Measurements from ENCODE around the gene DGCR8.

The DGCR8 gene

GRCh38 chr22:20090730-20091240 is 10.7 kb downstream of the DGCR8 start:
- TF ChIP-seq CTCF (conservative IDR thresholded peaks at IDR 0.05; ENCODE audit: low read depth, low read length), result no peak
- Histone ChIP-seq H2AFZ (ENCODE audit: low read depth) (no peak overlapping the region), H3K27me3 (ENCODE audit: insufficient read depth, low read depth) (no peaks in the 10 kb centered on the region), H3K27ac (no peak overlapping the region), H3K36me3 (ENCODE audit: insufficient read depth) (peaks cover 7% of the 10 kb centered on the region; the same call in 1 of the 2 replicates), H3K4me3 (IDR thresholded peaks at IDR 0.05; ENCODE audit: insufficient read depth, low read depth, low read length) (no peak overlapping the region), H3K4me2 (no peak overlapping the region), H3K9ac (no peak overlapping the region), H3K79me2 (ENCODE audit: insufficient read depth, low read depth) (no peaks in the 10 kb centered on the region), H4K20me1 (ENCODE audit: insufficient read depth) (no peaks in the 10 kb centered on the region), H3K4me1 (ENCODE audit: low read depth, poor library complexity, severe bottlenecking) (no peaks in the 10 kb centered on the region)

- Histone ChIP-seq H3K36me3 (ENCODE audit: insufficient read depth) (peaks cover 11% of the 10 kb centered on the region; the same call in 1 of the 2 replicates), H3K9ac (no peak overlapping the region)
Measured at GRCh38 chr22:20091690-20092476, 11.8 kb downstream of the DGCR8 start.

GRCh38 chr22:20092477-20092854 is 12.4 kb downstream of the DGCR8 start:
- H3K27ac ChIP-seq, result no peak overlapping the region
- no peaks in the 10 kb centered on the region for H3K27me3 ChIP-seq (ENCODE audit: insufficient read depth, low read depth)
- H2AFZ ChIP-seq (ENCODE audit: low read depth), result no peak overlapping the region
- H3K36me3 ChIP-seq (ENCODE audit: insufficient read depth), result peaks cover 11% of the 10 kb centered on the region; the same call in 1 of the 2 replicates
- H3K4me1 ChIP-seq (ENCODE audit: low read depth, poor library complexity, severe bottlenecking), result no peaks in the 10 kb centered on the region
- no peak for TF ChIP-seq CTCF (conservative IDR thresholded peaks at IDR 0.05; ENCODE audit: low read depth, low read length)
- no peak overlapping the region for H3K4me2 ChIP-seq
- H3K4me3 ChIP-seq (IDR thresholded peaks at IDR 0.05; ENCODE audit: insufficient read depth, low read depth, low read length), result no peak overlapping the region
- no peak overlapping the region for H3K9ac ChIP-seq
- no peaks in the 10 kb centered on the region for H4K20me1 ChIP-seq (ENCODE audit: insufficient read depth)
- H3K79me2 ChIP-seq (ENCODE audit: insufficient read depth, low read depth), result no peaks in the 10 kb centered on the region

More at GRCh38 chr22:20091690-20092476, 11.8 kb downstream of the DGCR8 start:
- no peak overlapping the region for H3K27ac ChIP-seq
- no peak for TF ChIP-seq CTCF (conservative IDR thresholded peaks at IDR 0.05; ENCODE audit: low read depth, low read length)
- H3K27me3 ChIP-seq (ENCODE audit: insufficient read depth, low read depth), result no peaks in the 10 kb centered on the region
- no peak overlapping the region for H3K4me2 ChIP-seq
- no peak overlapping the region for H2AFZ ChIP-seq (ENCODE audit: low read depth)
- no peak overlapping the region for H3K4me3 ChIP-seq (IDR thresholded peaks at IDR 0.05; ENCODE audit: insufficient read depth, low read depth, low read length)
- no peaks in the 10 kb centered on the region for H3K79me2 ChIP-seq (ENCODE audit: insufficient read depth, low read depth)
- H3K4me1 ChIP-seq (ENCODE audit: low read depth, poor library complexity, severe bottlenecking), result no peaks in the 10 kb centered on the region
- no peaks in the 10 kb centered on the region for H4K20me1 ChIP-seq (ENCODE audit: insufficient read depth)

GRCh38 chr22:20093418-20094196 is 13.6 kb downstream of the DGCR8 start:
- no peaks in the 10 kb centered on the region for H4K20me1 ChIP-seq (ENCODE audit: insufficient read depth)
- no peaks in the 10 kb centered on the region for H3K79me2 ChIP-seq (ENCODE audit: insufficient read depth, low read depth)
- no peak overlapping the region for H3K9ac ChIP-seq
- peaks cover 17% of the 10 kb centered on the region; the same call in 1 of the 2 replicates for H3K36me3 ChIP-seq (ENCODE audit: insufficient read depth)
- H3K4me1 ChIP-seq (ENCODE audit: low read depth, poor library complexity, severe bottlenecking), result no peaks in the 10 kb centered on the region
- H2AFZ ChIP-seq (ENCODE audit: low read depth), result no peak overlapping the region
- no peaks in the 10 kb centered on the region for H3K27me3 ChIP-seq (ENCODE audit: insufficient read depth, low read depth)
- no peak for TF ChIP-seq CTCF (conservative IDR thresholded peaks at IDR 0.05; ENCODE audit: low read depth, low read length)
- no peak overlapping the region for H3K4me3 ChIP-seq (IDR thresholded peaks at IDR 0.05; ENCODE audit: insufficient read depth, low read depth, low read length)
- no peak overlapping the region for H3K4me2 ChIP-seq
- H3K27ac ChIP-seq, result no peak overlapping the region

Measured in KMS-11 (cell line).